GM12878 (cell line): ENCODE data around the gene RAD51B.

Experiments used
- ATF3 ChIP-seq: IDR thresholded peaks from 2 replicates; pipeline ENCODE4 v1.6.1; 2011; ENCODE audit warnings: low read depth, mild to moderate bottlenecking, low read length, moderate library complexity, borderline replicate concordance; ENCODE audit errors: extremely low read depth
- BCLAF1 ChIP-seq: fragments of 450-650 bp; IDR thresholded peaks from 2 replicates; pipeline ENCODE4 v1.6.1; 2017; ENCODE audit warnings: antibody characterized with exemption, mild to moderate bottlenecking, moderate library complexity
- CHD4 ChIP-seq: fragments of 200-600 bp; sonication (generic); IDR thresholded peaks from 2 replicates; pipeline ENCODE4 v1.6.1; 2016; ENCODE audit warnings: mild to moderate bottlenecking
- CTCF ChIP-seq, 3 experiments: IDR thresholded peaks in 2 of 3; conservative IDR thresholded peaks in 1 of 3; 2 replicates each; pipeline ENCODE4 v1.5.1; 2011; ENCODE audit warnings: low read depth in 3 of 3, low read length in 3 of 3, mild to moderate bottlenecking in 3 of 3, control low read depth in 2 of 3, moderate library complexity in 2 of 3, inconsistent platforms in 1 of 3, mixed read lengths in 1 of 3; ENCODE audit not compliant: control insufficient read depth in 2 of 3, insufficient read depth in 1 of 3; ENCODE audit errors: extremely low read depth in 1 of 3
- EP300 ChIP-seq, 2 experiments: fragments of 150-350 bp in 1 of 2; IDR thresholded peaks; 2 replicates each; pipeline ENCODE4 v1.6.1; 2011 to 2012; ENCODE audit warnings: low read depth in 2 of 2, low read length in 2 of 2, borderline replicate concordance in 1 of 2, improper control_type of control experiment in 1 of 2, inconsistent platforms in 1 of 2; ENCODE audit not compliant: control insufficient read depth in 1 of 2
- EZH2 ChIP-seq: IDR thresholded peaks from 2 replicates; pipeline ENCODE4 v1.6.1; 2012; ENCODE audit warnings: low read depth, mild to moderate bottlenecking, control low read depth, inconsistent platforms, low read length, borderline replicate concordance; ENCODE audit not compliant: control insufficient read depth
- MAX ChIP-seq: IDR thresholded peaks from 2 replicates; pipeline ENCODE4 v1.6.1; 2012; ENCODE audit warnings: low read depth, low read length, improper control_type of control experiment
- MXI1 ChIP-seq: fragments of 150-350 bp; IDR thresholded peaks from 2 replicates; pipeline ENCODE4 v1.6.1; 2011; ENCODE audit warnings: low read depth, mild to moderate bottlenecking, inconsistent platforms, low read length, improper control_type of control experiment
- SREBF2 ChIP-seq: IDR thresholded peaks from 2 replicates; pipeline ENCODE4 v1.6.1; 2012; ENCODE audit warnings: mild to moderate bottlenecking, low read length
- TAF1 ChIP-seq: IDR thresholded peaks from 2 replicates; pipeline ENCODE4 v1.6.1; 2011; ENCODE audit warnings: mild to moderate bottlenecking, low read depth, low read length, borderline replicate concordance
- USF1 ChIP-seq: IDR thresholded peaks from 2 replicates; pipeline ENCODE4 v1.6.1; 2011; ENCODE audit warnings: borderline replicate concordance, low read depth, mild to moderate bottlenecking, moderate library complexity, mixed read lengths, low read length; ENCODE audit not compliant: insufficient read depth; ENCODE audit errors: extremely low read length
- ZBTB33 ChIP-seq: fragments of 450-650 bp; IDR thresholded peaks from 2 replicates; pipeline ENCODE4 v1.6.1; 2017; ENCODE audit warnings: mild to moderate bottlenecking

GRCh38 chr14:68686724-68687123 is 867.1 kb downstream of the RAD51B start:
- no peak for TF ChIP-seq SREBF2
- TF ChIP-seq EZH2, result no peak
- no peak for TF ChIP-seq TAF1
- no peak for TF ChIP-seq CHD4
- no peak for TF ChIP-seq USF1
- TF ChIP-seq ZBTB33, result no peak
- no peak for TF ChIP-seq EP300 (IDR thresholded peaks at IDR 0.05; ENCODE audit: borderline replicate concordance in 1 of 2, control insufficient read depth in 1 of 2, low read depth in 2 of 2, low read length in 2 of 2)
- no peak for TF ChIP-seq CTCF (IDR thresholded peaks at IDR 0.05 in 2 of 3, conservative IDR thresholded peaks at IDR 0.05 in 1 of 3; ENCODE audit: control insufficient read depth in 2 of 3, extremely low read depth in 1 of 3, insufficient read depth in 1 of 3, low read depth in 3 of 3, low read length in 3 of 3)
- no peak for TF ChIP-seq MXI1
- TF ChIP-seq BCLAF1, result no peak
- no peak for TF ChIP-seq ATF3
- no peak for TF ChIP-seq MAX
